ENCODE measurements around the gene TAS2R39.

Gene TAS2R39

DNA sequence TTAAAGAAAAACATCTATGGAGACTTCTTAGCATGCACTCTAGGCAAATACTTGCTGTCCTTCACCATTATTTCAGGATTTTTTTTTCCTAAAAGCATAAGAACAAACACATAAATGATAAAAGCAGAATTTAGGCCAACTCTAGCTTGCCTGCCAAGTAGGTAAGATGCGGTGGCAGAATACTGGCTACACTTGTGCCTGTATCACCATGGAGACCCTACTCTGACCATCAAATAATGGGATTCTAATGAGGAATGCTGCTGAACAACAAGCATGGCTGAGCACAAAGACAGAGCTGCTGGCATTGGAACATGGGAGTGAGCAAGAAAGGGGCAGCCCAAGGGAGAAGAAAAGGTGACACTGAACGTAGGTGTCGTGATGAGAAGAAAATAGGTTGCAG, 20.2 kb downstream of the TAS2R39 start:
- TF ChIP-seq, protein P1, sequence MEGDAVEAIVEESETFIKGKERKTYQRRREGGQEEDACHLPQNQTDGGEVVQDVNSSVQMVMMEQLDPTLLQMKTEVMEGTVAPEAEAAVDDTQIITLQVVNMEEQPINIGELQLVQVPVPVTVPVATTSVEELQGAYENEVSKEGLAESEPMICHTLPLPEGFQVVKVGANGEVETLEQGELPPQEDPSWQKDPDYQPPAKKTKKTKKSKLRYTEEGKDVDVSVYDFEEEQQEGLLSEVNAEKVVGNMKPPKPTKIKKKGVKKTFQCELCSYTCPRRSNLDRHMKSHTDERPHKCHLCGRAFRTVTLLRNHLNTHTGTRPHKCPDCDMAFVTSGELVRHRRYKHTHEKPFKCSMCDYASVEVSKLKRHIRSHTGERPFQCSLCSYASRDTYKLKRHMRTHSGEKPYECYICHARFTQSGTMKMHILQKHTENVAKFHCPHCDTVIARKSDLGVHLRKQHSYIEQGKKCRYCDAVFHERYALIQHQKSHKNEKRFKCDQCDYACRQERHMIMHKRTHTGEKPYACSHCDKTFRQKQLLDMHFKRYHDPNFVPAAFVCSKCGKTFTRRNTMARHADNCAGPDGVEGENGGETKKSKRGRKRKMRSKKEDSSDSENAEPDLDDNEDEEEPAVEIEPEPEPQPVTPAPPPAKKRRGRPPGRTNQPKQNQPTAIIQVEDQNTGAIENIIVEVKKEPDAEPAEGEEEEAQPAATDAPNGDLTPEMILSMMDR (conservative IDR thresholded peaks at IDR 0.05) = no peak

DNA sequence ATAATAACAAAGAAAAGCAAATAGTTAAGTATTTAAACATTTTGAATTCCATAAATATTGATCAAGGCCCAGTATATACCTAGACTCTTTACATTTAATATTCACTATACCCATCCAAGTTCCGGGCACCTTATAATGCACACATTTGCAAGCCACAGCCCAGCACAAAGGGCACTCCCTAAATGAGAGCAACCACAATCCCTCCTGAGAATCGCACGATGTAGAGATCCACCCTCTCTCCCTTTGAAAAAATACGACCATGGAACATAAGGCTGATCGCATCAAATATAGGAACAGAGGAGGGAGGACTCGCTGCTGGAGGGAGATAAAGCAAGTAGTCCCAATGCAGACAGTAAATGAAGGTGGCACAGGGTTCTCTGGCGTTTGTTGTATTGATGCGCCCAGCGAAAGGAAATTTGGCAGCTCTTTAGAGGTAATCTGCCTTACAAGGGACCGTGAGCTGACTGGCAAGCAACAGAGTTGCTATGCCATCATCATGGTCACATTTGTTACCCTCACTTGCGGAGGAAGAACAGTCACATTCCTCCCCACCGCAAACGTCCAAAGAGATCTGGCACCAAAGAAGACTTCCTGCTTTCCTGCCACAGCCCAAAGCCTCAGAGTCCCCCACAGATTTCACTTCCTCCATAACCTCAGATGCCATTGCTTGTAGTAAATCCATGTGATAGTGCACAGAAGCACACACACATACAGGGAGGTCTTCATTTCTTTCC, 22.5 kb downstream of the TAS2R39 start:
- no peak overlapping the region for H3K27ac ChIP-seq
- TF ChIP-seq, protein P1 (conservative IDR thresholded peaks at IDR 0.05) = no peak

More for the DNA sequence above, 20.2 kb downstream of the TAS2R39 start:
- H3K27ac ChIP-seq = no peak overlapping the region

DNA sequence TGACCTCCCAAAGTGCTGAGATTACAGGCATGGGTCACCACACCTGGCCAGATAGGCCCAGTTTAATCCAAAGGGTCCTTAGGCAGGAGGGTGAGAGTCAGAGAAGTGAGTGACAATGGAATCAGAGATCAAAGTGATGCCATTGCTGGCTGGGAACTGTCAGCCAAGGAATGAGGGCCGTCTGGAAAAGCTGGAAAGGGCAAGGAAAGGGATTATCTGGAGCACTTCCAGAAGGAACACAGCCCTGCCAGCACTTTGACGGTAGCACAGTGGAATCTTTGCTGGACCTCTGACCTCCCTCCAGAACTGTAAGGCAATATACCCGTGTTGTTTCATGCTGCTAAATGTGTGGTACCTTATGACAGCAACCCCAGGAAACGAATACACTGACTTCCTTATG, 27.3 kb downstream of the TAS2R39 start:
- TF ChIP-seq, protein P1 (conservative IDR thresholded peaks at IDR 0.05) = no peak
- no peak overlapping the region for H3K27ac ChIP-seq

DNA sequence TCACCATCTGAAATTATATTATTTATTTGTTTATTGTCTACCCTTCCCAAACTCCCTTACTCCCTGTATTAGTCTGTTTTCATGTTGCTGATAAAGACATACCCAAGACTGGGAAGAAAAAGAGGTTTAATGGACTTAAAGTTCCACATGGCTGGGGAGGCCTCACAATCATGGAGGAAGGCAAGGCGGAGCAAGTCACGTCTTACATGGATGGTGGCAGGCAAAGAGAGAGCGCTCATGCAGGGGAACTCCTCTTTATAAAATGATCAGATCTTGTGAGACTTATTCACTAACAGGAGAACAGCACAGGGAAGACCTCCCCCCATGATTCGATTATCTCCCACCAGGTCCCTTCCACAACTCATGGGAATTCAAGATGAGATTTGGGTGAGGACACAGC, 30.3 kb downstream of the TAS2R39 start:
- peak overlapping the region; percentile 1; the same call in 1 of the 2 replicates for H3K27ac ChIP-seq

DNA sequence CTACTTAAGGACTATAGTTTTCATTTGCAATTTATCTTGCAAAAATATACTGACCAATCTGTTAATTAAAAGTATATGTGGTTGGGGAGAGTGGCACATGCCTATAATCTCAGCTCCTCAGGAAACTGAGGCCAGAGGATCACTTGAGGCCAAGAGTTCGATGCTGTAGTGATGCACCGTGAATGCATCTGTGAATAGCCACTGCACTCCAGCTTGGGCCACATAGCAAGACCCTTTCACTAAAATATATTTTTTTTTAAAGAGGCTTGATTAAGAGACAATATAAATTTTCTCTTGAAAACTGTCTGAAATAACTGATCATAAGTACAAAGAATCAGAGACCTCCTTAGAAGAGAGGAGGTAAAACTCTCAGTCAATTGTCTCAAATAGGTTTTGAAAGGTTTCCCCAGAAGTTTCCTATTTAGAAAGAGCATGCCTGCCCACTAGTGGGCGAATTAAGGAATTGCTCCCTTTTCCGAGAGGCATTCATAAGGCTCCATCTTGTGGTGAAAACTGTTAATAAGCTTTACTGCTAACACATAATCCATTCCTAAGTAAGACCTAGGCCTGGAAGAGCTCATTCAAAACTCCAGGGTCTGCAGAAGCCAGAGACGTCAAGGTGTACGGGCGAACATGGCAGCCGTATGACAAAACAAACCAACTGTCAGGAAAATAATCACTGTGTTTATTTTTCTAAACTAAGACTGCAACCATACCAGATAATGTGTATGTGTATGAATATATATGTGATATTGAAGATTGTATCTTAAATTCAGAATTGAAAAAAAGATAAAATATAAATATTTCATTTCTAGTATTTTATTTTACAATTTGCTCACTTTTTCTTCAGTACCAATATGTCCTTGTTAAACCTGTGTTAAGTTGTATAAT, 31.8 kb downstream of the TAS2R39 start:
- TF ChIP-seq, protein P1 (conservative IDR thresholded peaks at IDR 0.05) = peak; percentile 99
- peak overlapping the region; percentile 1; the same call in 1 of the 2 replicates for H3K27ac ChIP-seq

DNA sequence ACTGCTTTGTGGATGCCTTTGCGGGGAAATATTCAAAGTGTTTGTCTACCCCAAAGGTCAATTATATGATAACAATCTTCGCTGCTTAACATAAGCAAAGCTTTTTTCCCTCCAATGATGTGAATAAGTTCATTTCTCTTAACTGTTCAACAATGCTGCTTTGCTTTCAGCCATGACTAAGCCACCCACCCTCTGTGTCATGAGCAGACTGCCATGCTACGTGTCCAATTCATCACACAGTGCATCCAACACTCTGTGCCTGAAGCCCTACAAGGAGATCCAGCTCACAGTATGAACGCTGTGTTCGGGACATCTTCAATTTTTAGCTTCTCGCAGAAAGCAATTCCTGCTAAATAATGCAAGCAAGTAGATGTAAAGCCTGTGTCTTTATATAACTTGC, 32.9 kb downstream of the TAS2R39 start:
- no peak overlapping the region for H3K27ac ChIP-seq
- TF ChIP-seq, protein P1 (conservative IDR thresholded peaks at IDR 0.05) = no peak

DNA sequence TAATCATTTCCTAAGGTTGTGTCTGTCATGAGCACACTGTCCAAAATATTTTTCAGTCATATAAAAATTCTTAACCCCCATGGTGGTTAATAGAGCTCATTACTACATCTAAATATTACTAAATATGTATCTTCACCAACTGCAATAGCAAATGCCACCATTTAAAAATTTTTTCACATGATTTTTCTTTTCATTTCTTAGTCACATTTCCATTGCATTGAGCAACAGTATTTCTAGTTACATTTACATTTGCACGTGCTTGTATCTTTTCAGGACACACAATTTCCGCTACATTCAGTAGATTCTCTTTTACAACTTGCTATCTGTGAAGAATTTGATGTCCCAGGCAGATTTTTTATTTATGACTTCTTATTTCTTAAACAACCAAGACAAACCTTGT, 33.5 kb downstream of the TAS2R39 start:
- TF ChIP-seq, protein P1 (conservative IDR thresholded peaks at IDR 0.05) = no peak
- no peak overlapping the region for H3K27ac ChIP-seq
